Upper lobe of right lung (tissue), 1 donor: ENCODE measurements around the gene TLE4. TPM values are rescaled to one million over a fixed set of nuclear protein-coding genes. Genes with fewer than 3 reads are reported as not detected.

Source experiments
- ATAC-seq: fragments of 200-7000 bp; cut with Tn5 transposase; one replicate; pipeline ENCODE4 v1.9.1; 2020; ENCODE audit warnings: mild to moderate bottlenecking, moderate library complexity
- DNase-seq: peaks from one replicate; pipeline ENCODE4 v3.0.0-alpha.2; 2020
- H3K27ac ChIP-seq: fragments of 200-600 bp; one replicate; pipeline ENCODE4 v1.8.0; 2022
- H3K27me3 ChIP-seq: fragments of 200-600 bp; one replicate; pipeline ENCODE4 v1.8.0; 2022; ENCODE audit warnings: mild to moderate bottlenecking
- H3K36me3 ChIP-seq: fragments of 200-600 bp; one replicate; pipeline ENCODE4 v1.8.0; 2022
- H3K4me1 ChIP-seq: fragments of 200-600 bp; one replicate; pipeline ENCODE4 v1.8.0; 2022
- H3K4me3 ChIP-seq: fragments of 200-600 bp; one replicate; pipeline ENCODE4 v1.8.0; 2022; ENCODE audit warnings: mild to moderate bottlenecking
- H3K9me3 ChIP-seq: fragments of 200-600 bp; one replicate; pipeline ENCODE4 v1.8.0; 2022
- intact Hi-C: fragments of 100-400 bp; cut with DNase I; formaldehyde crosslinking; loops from one replicate; pipeline ENCODE4 v1.11.0; 2022
- total RNA-seq: library from RNA; stranded (reverse); fragmentation: NEBNext Ultra II Directional; extraction: Animal tissue kit (Norgen Biotek cat#: 25700); gene quantifications from one replicate; pipeline ENCODE4 v1.2.1, GENCODE V29; 2021
- TF ChIP-seq, protein P1 (sequence below): fragments of 200-600 bp; IDR thresholded peaks from one replicate; pipeline ENCODE4 v1.8.0; 2022; ENCODE audit warnings: antibody characterized with exemption
- donor health status: DM: no; HTN: yes; CAD: no; lungs with severe emphysema.

The TLE4 gene
- total RNA-seq, 1 donor from 2014 or later, result 37.1 TPM

DNA sequence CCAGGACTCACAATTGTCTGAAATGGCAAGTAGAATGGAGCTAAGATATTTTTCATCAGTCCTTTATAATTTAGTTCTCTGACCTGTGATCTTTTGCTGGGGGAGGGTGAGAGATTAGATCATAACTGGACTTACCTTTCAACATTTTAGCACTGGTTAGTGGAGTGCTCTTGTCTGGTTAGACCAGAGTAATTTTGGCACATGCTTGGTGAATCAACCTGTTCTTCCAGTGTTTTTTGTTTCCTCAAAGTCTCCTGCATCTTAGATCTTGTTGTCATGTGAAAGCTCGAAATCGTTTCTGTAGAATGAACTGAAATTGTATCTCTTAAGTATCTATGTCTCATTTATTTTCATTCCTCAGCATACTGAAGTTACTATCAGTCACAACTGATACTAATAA, 122.4 kb downstream of the TLE4 start:
- no peaks in the 10 kb centered on the region for H3K9me3 ChIP-seq
- H3K4me1 ChIP-seq, result no peaks in the 10 kb centered on the region
- peak; percentile 22 for ATAC-seq
- no peak overlapping the region for H3K27ac ChIP-seq
- no peak overlapping the region for H3K4me3 ChIP-seq
- no peak for DNase-seq
- no peaks in the 10 kb centered on the region for H3K27me3 ChIP-seq
- TF ChIP-seq, protein P1, sequence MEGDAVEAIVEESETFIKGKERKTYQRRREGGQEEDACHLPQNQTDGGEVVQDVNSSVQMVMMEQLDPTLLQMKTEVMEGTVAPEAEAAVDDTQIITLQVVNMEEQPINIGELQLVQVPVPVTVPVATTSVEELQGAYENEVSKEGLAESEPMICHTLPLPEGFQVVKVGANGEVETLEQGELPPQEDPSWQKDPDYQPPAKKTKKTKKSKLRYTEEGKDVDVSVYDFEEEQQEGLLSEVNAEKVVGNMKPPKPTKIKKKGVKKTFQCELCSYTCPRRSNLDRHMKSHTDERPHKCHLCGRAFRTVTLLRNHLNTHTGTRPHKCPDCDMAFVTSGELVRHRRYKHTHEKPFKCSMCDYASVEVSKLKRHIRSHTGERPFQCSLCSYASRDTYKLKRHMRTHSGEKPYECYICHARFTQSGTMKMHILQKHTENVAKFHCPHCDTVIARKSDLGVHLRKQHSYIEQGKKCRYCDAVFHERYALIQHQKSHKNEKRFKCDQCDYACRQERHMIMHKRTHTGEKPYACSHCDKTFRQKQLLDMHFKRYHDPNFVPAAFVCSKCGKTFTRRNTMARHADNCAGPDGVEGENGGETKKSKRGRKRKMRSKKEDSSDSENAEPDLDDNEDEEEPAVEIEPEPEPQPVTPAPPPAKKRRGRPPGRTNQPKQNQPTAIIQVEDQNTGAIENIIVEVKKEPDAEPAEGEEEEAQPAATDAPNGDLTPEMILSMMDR, result no peak
- no peaks in the 10 kb centered on the region for H3K36me3 ChIP-seq
- intact Hi-C loops, result no loop called here

DNA sequence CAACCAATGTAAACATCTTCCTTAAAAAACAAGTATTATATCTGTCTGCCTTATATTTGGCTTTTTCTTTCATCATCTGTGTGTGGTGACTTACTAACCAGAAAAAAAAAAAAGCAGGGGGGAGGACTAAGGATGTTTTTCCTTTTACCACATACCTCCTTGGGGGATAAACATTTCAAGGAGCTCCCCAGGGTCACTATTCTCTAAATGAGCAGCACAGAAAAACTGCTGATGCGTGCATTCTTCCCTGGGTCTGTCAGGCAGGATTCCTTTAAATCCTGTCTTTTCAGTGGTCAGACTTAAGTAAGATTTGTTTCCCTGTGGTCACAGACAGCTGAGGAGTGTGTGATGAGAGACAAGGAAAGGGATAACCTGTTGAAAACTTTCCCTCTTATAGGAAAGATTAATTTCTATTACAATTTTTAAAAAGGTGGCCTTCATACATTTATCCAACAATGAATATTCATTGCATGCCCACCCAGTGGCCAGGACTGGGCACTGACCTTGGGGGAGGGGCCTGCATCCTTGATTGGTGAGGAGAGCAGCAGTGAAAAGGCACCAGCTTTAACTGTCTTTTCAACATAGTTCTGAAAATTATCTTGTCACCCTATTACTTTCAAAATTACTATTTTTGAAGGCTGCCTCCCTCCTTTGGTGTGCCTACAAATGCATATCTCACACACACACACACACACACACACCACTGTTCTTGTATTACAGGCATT, 123.1 kb downstream of the TLE4 start:
- Histone ChIP-seq H3K27me3 (no peaks in the 10 kb centered on the region), H3K4me3 (no peak overlapping the region), H3K9me3 (no peaks in the 10 kb centered on the region), H3K4me1 (no peaks in the 10 kb centered on the region), H3K36me3 (no peaks in the 10 kb centered on the region), H3K27ac (no peak overlapping the region)
- intact Hi-C loops, result no loop called here
- TF ChIP-seq, protein P1, result no peak
- DNase-seq (no peak), ATAC-seq (no peak)

DNA sequence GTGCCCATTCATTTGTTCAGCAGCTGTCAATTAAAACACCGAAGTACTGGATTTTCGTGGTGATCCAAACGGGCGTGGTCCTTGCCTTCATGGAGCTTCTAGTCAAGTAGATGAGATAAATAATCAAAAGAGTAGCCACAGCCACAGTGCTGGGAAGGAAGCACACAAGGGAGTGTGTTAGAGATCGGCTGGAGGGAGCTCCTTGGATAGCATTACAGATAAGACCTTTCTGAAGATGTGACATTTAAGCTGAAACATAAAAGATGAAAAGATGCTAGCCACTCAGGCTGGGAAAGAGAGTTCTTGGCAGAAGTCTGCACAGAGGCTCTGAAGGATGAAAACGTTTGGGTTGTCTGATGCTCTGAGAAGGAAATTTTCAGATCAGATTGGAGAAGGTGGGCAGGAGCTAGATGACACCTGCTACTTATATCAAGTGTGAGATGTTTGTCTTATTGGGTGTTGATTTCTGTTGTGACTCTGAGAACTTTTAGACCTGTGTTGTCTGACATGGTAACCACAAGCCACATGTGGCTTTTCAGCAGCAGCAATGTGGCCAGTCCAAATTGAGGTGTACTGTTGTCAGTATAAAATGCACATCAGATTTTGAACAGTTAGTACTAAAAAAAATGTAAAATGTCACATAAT, 123.9 kb downstream of the TLE4 start:
- no peak for DNase-seq
- no peak overlapping the region for H3K4me3 ChIP-seq
- no peak for ATAC-seq
- intact Hi-C loops, result no loop called here
- TF ChIP-seq, protein P1, result no peak
- H3K27ac ChIP-seq, result no peak overlapping the region
- H3K9me3 ChIP-seq, result no peaks in the 10 kb centered on the region
- H3K4me1 ChIP-seq, result no peaks in the 10 kb centered on the region
- no peaks in the 10 kb centered on the region for H3K36me3 ChIP-seq
- no peaks in the 10 kb centered on the region for H3K27me3 ChIP-seq

DNA sequence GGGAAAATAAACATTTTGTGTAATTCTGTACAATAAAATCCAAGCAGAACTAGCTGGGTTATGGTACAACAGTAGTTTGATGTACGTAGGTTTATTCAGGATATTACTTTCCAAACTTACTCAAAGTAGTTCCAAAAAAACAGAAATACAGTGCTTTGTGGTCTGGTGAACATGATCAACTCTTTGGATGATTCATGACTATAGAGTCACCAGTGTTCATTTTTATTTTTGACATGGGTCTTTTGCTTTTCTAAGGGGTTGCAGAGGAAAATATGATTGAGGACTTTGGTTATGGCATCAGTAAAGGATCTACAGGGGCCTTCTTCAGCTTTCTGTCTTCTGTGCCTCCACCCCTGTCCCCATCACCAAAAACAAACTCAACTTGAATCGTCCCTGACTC, 127.2 kb downstream of the TLE4 start:
- no peaks in the 10 kb centered on the region for H3K27me3 ChIP-seq
- no peaks in the 10 kb centered on the region for H3K9me3 ChIP-seq
- ATAC-seq (no peak), DNase-seq (no peak)
- intact Hi-C loops, result no loop called here
- TF ChIP-seq, protein P1, result no peak
- H3K4me1 ChIP-seq, result no peaks in the 10 kb centered on the region
- H3K36me3 ChIP-seq, result no peaks in the 10 kb centered on the region
- no peak overlapping the region for H3K27ac ChIP-seq
- H3K4me3 ChIP-seq, result no peak overlapping the region

DNA sequence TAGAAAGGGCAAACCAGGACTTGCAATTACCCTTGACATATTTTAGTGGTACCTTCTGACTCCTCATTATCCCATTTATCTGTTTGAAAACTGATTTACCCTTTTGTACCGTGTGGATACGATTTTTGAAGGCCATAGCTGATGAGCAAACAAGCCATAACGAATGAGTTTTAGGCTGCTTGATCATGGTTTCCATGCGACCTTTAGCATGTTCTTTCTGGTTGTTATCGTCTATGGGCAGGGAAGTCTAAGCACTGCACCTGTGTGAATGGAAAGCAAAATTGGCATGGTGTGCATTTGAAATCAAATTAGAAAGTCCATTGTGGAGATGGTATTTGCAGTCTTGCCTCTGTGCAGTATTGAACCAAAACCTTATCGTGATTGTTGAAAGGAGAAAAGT, 127.7 kb downstream of the TLE4 start:
- Histone ChIP-seq H3K36me3 (no peaks in the 10 kb centered on the region), H3K9me3 (no peaks in the 10 kb centered on the region), H3K4me1 (no peaks in the 10 kb centered on the region), H3K4me3 (no peak overlapping the region), H3K27ac (no peak overlapping the region), H3K27me3 (no peaks in the 10 kb centered on the region)
- DNase-seq (no peak), ATAC-seq (no peak)
- intact Hi-C loops, result no loop called here
- TF ChIP-seq, protein P1, result no peak
